HCT116 (cell line): ENCODE measurements around the gene TBC1D8.

Source experiments
- CTCF ChIP-seq, 3 experiments: fragments of 200-600 bp in 1 of 3; sonication (generic) in 1 of 3; IDR thresholded peaks in 2 of 3; conservative IDR thresholded peaks in 1 of 3; 2 replicates each; pipeline ENCODE4 v1.5.1; 2012 to 2017; ENCODE audit warnings: low read depth in 2 of 3, low read length in 2 of 3, antibody characterized with exemption in 1 of 3, borderline replicate concordance in 1 of 3, control low read depth in 1 of 3, mild to moderate bottlenecking in 1 of 3, mixed read lengths in 1 of 3, mixed run types in 1 of 3, moderate library complexity in 1 of 3; ENCODE audit not compliant: insufficient read depth in 1 of 3
- EZH2 ChIP-seq: fragments of 200-600 bp; sonication (generic); IDR thresholded peaks from 2 replicates; pipeline ENCODE4 v1.6.1; 2017; ENCODE audit warnings: antibody characterized with exemption, mixed run types
- EZH2phosphoT487 ChIP-seq: fragments of 200-600 bp; IDR thresholded peaks from 2 replicates; pipeline ENCODE4 v1.6.1; 2018; ENCODE audit warnings: antibody characterized with exemption, borderline replicate concordance
- JUND ChIP-seq: IDR thresholded peaks from 2 replicates; pipeline ENCODE4 v1.6.1; 2012
- POLR2A ChIP-seq: IDR thresholded peaks from 2 replicates; pipeline ENCODE4 v1.7.0; 2011; ENCODE audit warnings: borderline replicate concordance; ENCODE audit not compliant: insufficient read depth, insufficient read length; ENCODE audit errors: extremely low read depth
- SIN3A ChIP-seq: IDR thresholded peaks from 2 replicates; pipeline ENCODE4 v1.6.1; 2012; ENCODE audit warnings: low read depth
- SP1 ChIP-seq: IDR thresholded peaks from 2 replicates; pipeline ENCODE4 v1.6.1; 2012; ENCODE audit warnings: low read depth
- SRF ChIP-seq: IDR thresholded peaks from 2 replicates; pipeline ENCODE4 v1.6.1; 2012; ENCODE audit warnings: low read depth
- ZFX ChIP-seq: fragments of 450-650 bp; IDR thresholded peaks from 2 replicates; pipeline ENCODE4 v1.6.1; 2017
- TF ChIP-seq, protein P1 (sequence below): IDR thresholded peaks from 2 replicates; pipeline ENCODE4 v1.6.1; 2012; ENCODE audit warnings: low read depth

DNA sequence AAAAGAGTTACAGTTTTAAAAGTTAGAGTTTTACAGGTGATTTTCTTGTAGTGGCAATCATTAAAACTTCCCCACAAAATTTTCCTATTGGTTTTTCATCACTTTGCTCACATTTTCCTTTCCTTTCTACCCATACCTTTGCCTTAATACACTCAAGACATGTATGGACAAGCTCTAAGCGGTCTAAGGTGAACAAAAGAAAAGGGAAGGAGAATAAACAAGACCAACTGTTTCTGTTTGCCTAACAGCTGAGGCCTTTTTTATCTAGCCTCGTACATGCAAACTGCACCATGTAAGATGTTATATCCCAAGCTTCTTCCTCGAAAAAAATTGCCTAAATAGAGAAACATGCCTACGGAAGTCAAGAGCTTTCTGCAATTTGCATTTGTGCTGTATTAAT lies 33.9 kb upstream of the TBC1D8 start:
- TF ChIP-seq CTCF (IDR thresholded peaks at IDR 0.05 in 2 of 3, conservative IDR thresholded peaks at IDR 0.05 in 1 of 3; ENCODE audit: borderline replicate concordance in 1 of 3, insufficient read depth in 1 of 3, low read depth in 2 of 3, low read length in 2 of 3) (no peak), JUND (no peak), SP1 (no peak), SRF (no peak), POLR2A (no peak), EZH2 (no peak), EZH2phosphoT487 (no peak), SIN3A (no peak), ZFX (no peak)
- TF ChIP-seq, protein P1, sequence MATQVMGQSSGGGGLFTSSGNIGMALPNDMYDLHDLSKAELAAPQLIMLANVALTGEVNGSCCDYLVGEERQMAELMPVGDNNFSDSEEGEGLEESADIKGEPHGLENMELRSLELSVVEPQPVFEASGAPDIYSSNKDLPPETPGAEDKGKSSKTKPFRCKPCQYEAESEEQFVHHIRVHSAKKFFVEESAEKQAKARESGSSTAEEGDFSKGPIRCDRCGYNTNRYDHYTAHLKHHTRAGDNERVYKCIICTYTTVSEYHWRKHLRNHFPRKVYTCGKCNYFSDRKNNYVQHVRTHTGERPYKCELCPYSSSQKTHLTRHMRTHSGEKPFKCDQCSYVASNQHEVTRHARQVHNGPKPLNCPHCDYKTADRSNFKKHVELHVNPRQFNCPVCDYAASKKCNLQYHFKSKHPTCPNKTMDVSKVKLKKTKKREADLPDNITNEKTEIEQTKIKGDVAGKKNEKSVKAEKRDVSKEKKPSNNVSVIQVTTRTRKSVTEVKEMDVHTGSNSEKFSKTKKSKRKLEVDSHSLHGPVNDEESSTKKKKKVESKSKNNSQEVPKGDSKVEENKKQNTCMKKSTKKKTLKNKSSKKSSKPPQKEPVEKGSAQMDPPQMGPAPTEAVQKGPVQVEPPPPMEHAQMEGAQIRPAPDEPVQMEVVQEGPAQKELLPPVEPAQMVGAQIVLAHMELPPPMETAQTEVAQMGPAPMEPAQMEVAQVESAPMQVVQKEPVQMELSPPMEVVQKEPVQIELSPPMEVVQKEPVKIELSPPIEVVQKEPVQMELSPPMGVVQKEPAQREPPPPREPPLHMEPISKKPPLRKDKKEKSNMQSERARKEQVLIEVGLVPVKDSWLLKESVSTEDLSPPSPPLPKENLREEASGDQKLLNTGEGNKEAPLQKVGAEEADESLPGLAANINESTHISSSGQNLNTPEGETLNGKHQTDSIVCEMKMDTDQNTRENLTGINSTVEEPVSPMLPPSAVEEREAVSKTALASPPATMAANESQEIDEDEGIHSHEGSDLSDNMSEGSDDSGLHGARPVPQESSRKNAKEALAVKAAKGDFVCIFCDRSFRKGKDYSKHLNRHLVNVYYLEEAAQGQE = no peak
